CD14-positive monocyte (primary cell): ENCODE results near the gene ACTR3. TPM values are rescaled to one million over a fixed set of nuclear protein-coding genes. Genes with fewer than 3 reads are reported as not detected.

ENCODE experiments used
- DNase-seq, 3 donors: peaks; one replicate each; pipeline ENCODE4 v3.0.0-alpha.2; 2011 to 2022
- H2AFZ ChIP-seq: 2 replicates; pipeline ENCODE4 v1.6.0; 2012; ENCODE audit warnings: mild to moderate bottlenecking, low read depth, low read length, inconsistent platforms; ENCODE audit not compliant: insufficient read depth, poor library complexity, severe bottlenecking
- H3K27ac ChIP-seq, 2 donors: 1 replicate in 1 of 2; 2 replicates in 1 of 2; pipeline ENCODE4 v1.5.1; 2012 to 2013; ENCODE audit warnings: low read length in 2 of 2, control low read depth in 1 of 2, inconsistent platforms in 1 of 2, low read depth in 1 of 2, mild to moderate bottlenecking in 1 of 2
- H3K27me3 ChIP-seq, 2 donors: one replicate each; pipeline versions ENCODE4 v1.6.0 to v1.6.1; 2011 to 2013; ENCODE audit warnings: low read length in 2 of 2; ENCODE audit not compliant: control insufficient read depth in 2 of 2, insufficient read depth in 2 of 2
- H3K36me3 ChIP-seq, 2 donors: replicated peaks in 1 of 2; 1 replicate in 1 of 2; 2 replicates in 1 of 2; pipeline versions ENCODE4 v1.5.1 to v1.6.1; 2012 to 2013; ENCODE audit warnings: low read length in 2 of 2, control low read depth in 1 of 2, inconsistent platforms in 1 of 2, mild to moderate bottlenecking in 1 of 2; ENCODE audit not compliant: insufficient read depth in 2 of 2, control insufficient read depth in 1 of 2
- H3K4me1 ChIP-seq, 2 donors: 1 replicate in 1 of 2; 2 replicates in 1 of 2; pipeline versions ENCODE4 v1.5.1 to v1.6.1; 2012 to 2013; ENCODE audit warnings: low read length in 2 of 2, control low read depth in 1 of 2, inconsistent platforms in 1 of 2, mild to moderate bottlenecking in 1 of 2, moderate library complexity in 1 of 2; ENCODE audit not compliant: insufficient read depth in 2 of 2, control insufficient read depth in 1 of 2
- H3K4me2 ChIP-seq: replicated peaks from 2 replicates; pipeline ENCODE3; 2012; ENCODE audit warnings: low read length, moderate library complexity, mild to moderate bottlenecking; ENCODE audit not compliant: poor library complexity, severe bottlenecking; ENCODE audit errors: extremely low read depth
- H3K4me3 ChIP-seq, 3 experiments: fragments of 200-600 bp in 1 of 3; sonication (generic) in 1 of 3; replicated peaks in 1 of 3; 1 replicate in 2 of 3; 2 replicates in 1 of 3; pipeline ENCODE4 v1.5.1; 2011 to 2013; ENCODE audit warnings: low read length in 3 of 3, mild to moderate bottlenecking in 3 of 3, control low read depth in 2 of 3, low read depth in 2 of 3, inconsistent platforms in 1 of 3, moderate library complexity in 1 of 3
- H3K79me2 ChIP-seq: 2 replicates; pipeline ENCODE4 v1.6.0; 2012; ENCODE audit warnings: mild to moderate bottlenecking, control low read depth, inconsistent platforms, low read length, moderate library complexity; ENCODE audit not compliant: insufficient read depth
- H3K9ac ChIP-seq: 2 replicates; pipeline ENCODE4 v1.6.0; 2017; ENCODE audit warnings: low read length, mild to moderate bottlenecking; ENCODE audit not compliant: insufficient read depth, poor library complexity, severe bottlenecking
- H3K9me3 ChIP-seq, 2 donors: replicated peaks in 1 of 2; 1 replicate in 1 of 2; 2 replicates in 1 of 2; pipeline versions ENCODE4 v1.5.1 to v1.6.1; 2012 to 2013; ENCODE audit warnings: low read length in 2 of 2, control low read depth in 1 of 2; ENCODE audit not compliant: control insufficient read depth in 1 of 2, insufficient read depth in 1 of 2
- H4K20me1 ChIP-seq: 2 replicates; pipeline ENCODE4 v1.6.0; 2012; ENCODE audit warnings: mild to moderate bottlenecking, low read length, control low read depth, moderate library complexity; ENCODE audit not compliant: insufficient read depth
- H3K27ac Mint-ChIP-seq, 7 donors: one replicate each; pipeline ENCODE4 v1.8.0; 2020; ENCODE audit warnings: mild to moderate bottlenecking in 7 of 7, mixed read lengths in 7 of 7, moderate library complexity in 6 of 7, inconsistent platforms in 2 of 7
- H3K27me3 Mint-ChIP-seq, 3 donors: one replicate each; pipeline ENCODE4 v1.8.0; 2021 to 2022; ENCODE audit warnings: low read depth in 3 of 3, mild to moderate bottlenecking in 3 of 3, mixed read lengths in 3 of 3, moderate library complexity in 3 of 3, inconsistent platforms in 1 of 3
- H3K36me3 Mint-ChIP-seq, 2 donors: one replicate each; pipeline ENCODE4 v1.8.0; 2020; ENCODE audit warnings: mixed read lengths in 2 of 2, inconsistent platforms in 1 of 2, mild to moderate bottlenecking in 1 of 2
- H3K4me1 Mint-ChIP-seq: one replicate; pipeline ENCODE4 v1.8.0; 2020; ENCODE audit warnings: mild to moderate bottlenecking, mixed read lengths
- H3K4me3 Mint-ChIP-seq, 2 donors: one replicate each; pipeline ENCODE4 v1.8.0; 2020; ENCODE audit warnings: mild to moderate bottlenecking in 2 of 2, mixed read lengths in 2 of 2, moderate library complexity in 1 of 2
- H3K9me3 Mint-ChIP-seq, 7 donors: one replicate each; pipeline ENCODE4 v1.8.0; 2020 to 2022; ENCODE audit warnings: mixed read lengths in 7 of 7, mild to moderate bottlenecking in 6 of 7, moderate library complexity in 6 of 7, inconsistent platforms in 2 of 7
- WGBS: methylation state at CpG from one replicate; pipeline ENCODE4 v1.1.5; 2013; ENCODE audit warnings: missing lambda C conversion rate; ENCODE audit not compliant: insufficient coverage; 5-methylcytosine and 5-hydroxymethylcytosine counted together
- intact Hi-C, 2 donors: fragments of 100-400 bp; cut with micrococcal nuclease; formaldehyde crosslinking; loops; one replicate each; pipeline versions ENCODE4 v1.15.0 to v1.15.1; 2023
- polyA plus RNA-seq, 3 donors: library from polyadenylated mRNA; depleted of rRNA in 1 of 3; unstranded in 2 of 3; stranded (reverse) in 1 of 3; fragments of 300-500 nt in 2 of 3; fragments of >200 nt in 1 of 3; fragmentation: Illumina TruSeq in 2 of 3; gene quantifications; 1 replicate in 2 of 3; 2 replicates in 1 of 3; pipeline ENCODE4 v1.2.3, GENCODE V29; 2012 to 2021
- TF ChIP-seq, protein P1 (sequence below): fragments of 200-600 bp; IDR thresholded peaks from one replicate; pipeline ENCODE4 v1.8.0; 2022; ENCODE audit warnings: antibody characterized with exemption, mild to moderate bottlenecking

The ACTR3 gene
- polyA plus RNA-seq, 3 donors = 103 to 557 (median 464) TPM

DNA sequence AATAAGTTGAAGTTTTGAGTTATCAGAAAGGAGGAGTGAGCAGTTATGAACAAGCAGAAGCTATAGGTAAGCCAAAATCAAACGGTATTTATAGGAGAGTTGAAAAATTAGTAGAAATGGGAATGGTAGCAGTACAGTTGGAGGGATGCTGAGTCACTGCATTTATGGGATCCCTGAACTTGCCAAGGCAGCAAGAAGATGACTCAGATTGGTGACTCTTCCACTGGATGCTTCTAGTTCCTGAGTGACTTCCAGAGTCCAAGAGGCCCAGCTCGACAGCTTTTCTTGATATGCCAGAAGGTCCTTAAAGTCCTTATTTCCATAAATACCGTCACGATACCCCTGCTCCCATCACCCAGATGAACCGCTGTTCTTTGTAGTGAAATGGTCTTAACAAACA is 31.1 kb upstream of the ACTR3 start:
- Histone ChIP-seq H3K4me1 (peaks cover 70 to 86% of the 10 kb centered on the region in 2 donors), H3K4me3 (peak overlapping the region in 1 of 3 experiments; percentile 52), H3K27ac (peak overlapping the region; percentile 63 to 85), H4K20me1 (no peaks in the 10 kb centered on the region), H3K36me3 (no peaks in the 10 kb centered on the region), H3K27me3 (no peaks in the 10 kb centered on the region), H3K4me2 (peak overlapping the region; percentile 54), H3K79me2 (peaks cover 23% of the 10 kb centered on the region), H3K9me3 (no peaks in the 10 kb centered on the region), H3K9ac (no peak overlapping the region), H2AFZ (no peak overlapping the region)
- Mint-ChIP-seq H3K27ac (peak overlapping the region; percentile 80 to 96 (median 92)), H3K4me3 (peak overlapping the region in 1 of 2 donors; percentile 11), H3K36me3 (no peaks in the 10 kb centered on the region), H3K4me1 (peaks cover 70% of the 10 kb centered on the region), H3K27me3 (peaks cover 0 to 1% (median 0%) of the 10 kb centered on the region in 3 donors), H3K9me3 (no peaks in the 10 kb centered on the region)
- intact Hi-C loops = loop anchor here (2.0 to 5.0 kb wide), 2 partner anchors 34 to 102 kb away; partner anchors contain the start of genes ACTR3 (in 2 of the 2) and SLC35F5 (in 1 of the 2)
- 82% methylated on average over 1 of the region's 5 CpGs for WGBS
- DNase-seq = peak; percentile 51 to 92 (median 80)
- TF ChIP-seq, protein P1, sequence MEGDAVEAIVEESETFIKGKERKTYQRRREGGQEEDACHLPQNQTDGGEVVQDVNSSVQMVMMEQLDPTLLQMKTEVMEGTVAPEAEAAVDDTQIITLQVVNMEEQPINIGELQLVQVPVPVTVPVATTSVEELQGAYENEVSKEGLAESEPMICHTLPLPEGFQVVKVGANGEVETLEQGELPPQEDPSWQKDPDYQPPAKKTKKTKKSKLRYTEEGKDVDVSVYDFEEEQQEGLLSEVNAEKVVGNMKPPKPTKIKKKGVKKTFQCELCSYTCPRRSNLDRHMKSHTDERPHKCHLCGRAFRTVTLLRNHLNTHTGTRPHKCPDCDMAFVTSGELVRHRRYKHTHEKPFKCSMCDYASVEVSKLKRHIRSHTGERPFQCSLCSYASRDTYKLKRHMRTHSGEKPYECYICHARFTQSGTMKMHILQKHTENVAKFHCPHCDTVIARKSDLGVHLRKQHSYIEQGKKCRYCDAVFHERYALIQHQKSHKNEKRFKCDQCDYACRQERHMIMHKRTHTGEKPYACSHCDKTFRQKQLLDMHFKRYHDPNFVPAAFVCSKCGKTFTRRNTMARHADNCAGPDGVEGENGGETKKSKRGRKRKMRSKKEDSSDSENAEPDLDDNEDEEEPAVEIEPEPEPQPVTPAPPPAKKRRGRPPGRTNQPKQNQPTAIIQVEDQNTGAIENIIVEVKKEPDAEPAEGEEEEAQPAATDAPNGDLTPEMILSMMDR = no peak

DNA sequence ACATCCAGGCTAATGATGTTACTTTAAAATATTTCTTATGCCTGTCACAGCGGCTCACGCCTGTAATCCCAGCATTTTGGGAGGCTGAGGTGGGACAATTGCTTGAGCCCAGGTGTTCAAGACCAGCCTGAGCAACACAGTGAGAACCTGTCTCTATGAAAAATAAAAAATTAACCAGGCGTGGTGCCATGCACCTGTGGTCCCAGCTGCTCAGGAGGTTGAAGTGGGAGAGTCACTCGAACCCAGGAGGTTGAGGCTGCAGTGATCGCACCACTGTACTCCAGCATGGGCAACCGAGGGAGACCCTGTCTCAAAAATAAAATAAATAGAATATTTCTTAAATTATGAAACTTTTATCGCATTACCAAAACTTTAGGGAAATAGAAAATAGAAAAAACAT is 28.1 kb upstream of the ACTR3 start:
- H3K4me1 ChIP-seq = peaks cover 58 to 72% of the 10 kb centered on the region in 2 donors
- H3K27me3 ChIP-seq = no peaks in the 10 kb centered on the region
- no peaks in the 10 kb centered on the region for H3K36me3 ChIP-seq
- Mint-ChIP-seq H3K9me3 (no peaks in the 10 kb centered on the region), H3K27ac (peak overlapping the region in 2 of 7 donors; percentile 13 to 92), H3K27me3 (peaks cover 0 to 1% (median 0%) of the 10 kb centered on the region in 3 donors), H3K36me3 (no peaks in the 10 kb centered on the region), H3K4me3 (no peak overlapping the region), H3K4me1 (peaks cover 56% of the 10 kb centered on the region)
- TF ChIP-seq, protein P1 = no peak
- no peak overlapping the region for H2AFZ ChIP-seq
- H3K9me3 ChIP-seq = no peaks in the 10 kb centered on the region
- H3K9ac ChIP-seq = no peak overlapping the region
- WGBS = 100% methylated on average over 2 of the region's 7 CpGs
- no peaks in the 10 kb centered on the region for H4K20me1 ChIP-seq
- H3K79me2 ChIP-seq = peaks cover 23% of the 10 kb centered on the region
- H3K4me3 ChIP-seq = no peak overlapping the region
- intact Hi-C loops = no loop called here
- no peak overlapping the region for H3K4me2 ChIP-seq
- no peak overlapping the region for H3K27ac ChIP-seq
- DNase-seq = no peak
